Islet of Langerhans (tissue), 1 donor: ENCODE results near the gene MED15.
"Not testable (repeated sequence)": the region's sequence is repeated elsewhere in the genome, so short reads cannot be mapped to it uniquely, and the experiment has no call there.

ENCODE experiments used
- FAIRE-seq: peaks from one replicate; lab custom pipeline; 2011; peaks lifted over from hg19 to GRCh38; lab: Jason Lieb, UNC

MED15 gene

DNA sequence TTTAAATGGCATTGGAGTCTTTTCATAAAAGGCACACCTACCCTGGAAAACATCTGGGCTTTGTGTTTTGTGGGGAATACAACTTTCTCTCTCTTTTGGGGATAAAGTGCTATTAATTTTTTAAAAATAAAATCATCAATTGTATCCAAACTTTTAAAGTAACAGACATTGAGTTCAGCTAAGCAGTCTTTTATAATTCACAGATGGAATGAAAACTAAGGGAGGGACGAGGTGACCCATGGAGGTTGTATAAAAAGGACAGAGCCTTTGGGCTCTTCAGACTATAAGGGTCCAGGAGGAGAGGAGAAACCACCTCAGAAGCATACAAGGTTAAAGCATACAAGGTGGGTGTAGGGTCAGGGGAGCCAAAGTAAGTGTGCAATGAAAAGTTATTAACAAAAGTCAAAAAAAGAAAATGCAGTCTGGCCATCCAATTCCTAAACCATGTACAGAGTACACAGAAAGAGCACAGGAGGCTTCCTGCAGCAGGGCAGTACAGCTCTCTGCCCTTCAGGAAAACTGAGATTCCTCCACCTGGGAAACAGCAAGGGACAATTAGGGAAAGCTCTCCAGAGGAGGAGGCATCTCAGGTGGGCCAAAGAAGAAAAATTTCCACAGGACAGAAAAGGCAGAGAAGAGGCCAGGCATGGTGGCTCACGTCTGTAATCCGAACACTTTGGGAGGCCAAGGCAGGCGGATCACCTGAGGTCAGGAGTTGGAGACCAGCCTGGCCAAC is 22.3 kb upstream of the MED15 start:
- FAIRE-seq: no peak

DNA sequence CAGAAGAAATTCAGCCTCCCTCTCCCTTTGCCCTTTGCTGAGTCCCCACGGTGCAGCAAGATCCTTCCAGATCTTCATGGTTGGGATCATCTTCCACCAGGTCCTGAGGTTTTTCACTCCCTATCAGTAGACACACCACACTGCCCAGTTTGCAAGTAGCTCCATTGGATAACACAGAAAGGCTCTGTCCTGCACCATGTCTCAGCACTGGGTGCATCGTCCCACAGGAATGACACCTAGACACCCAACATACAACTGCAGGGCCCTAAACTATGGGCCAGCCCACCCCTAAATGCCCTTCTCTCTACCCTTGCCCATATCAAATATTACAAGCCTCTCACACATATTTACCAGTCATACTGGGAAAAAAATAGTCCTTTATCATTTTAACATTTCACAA is 21.2 kb upstream of the MED15 start:
- FAIRE-seq: no peak

DNA sequence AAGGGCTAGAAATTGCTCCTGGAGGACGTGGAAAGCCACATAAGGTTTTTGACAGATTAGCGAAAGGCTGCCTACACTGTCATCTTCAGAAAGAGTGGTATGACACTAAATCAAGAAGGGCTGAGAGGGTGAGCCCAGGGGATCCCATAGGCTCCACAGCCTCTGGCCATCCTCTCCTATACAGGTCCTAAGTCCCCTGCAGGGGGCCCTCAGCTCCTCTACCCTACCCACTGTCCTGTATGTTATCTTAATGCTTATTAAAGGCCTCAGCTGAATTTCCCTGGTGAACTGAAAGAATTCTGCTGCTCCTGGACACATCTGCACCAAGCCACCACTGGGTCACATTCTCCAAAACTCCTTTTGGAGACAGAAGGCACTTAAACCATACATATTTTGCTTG is 19.7 kb upstream of the MED15 start:
- FAIRE-seq: no peak

DNA sequence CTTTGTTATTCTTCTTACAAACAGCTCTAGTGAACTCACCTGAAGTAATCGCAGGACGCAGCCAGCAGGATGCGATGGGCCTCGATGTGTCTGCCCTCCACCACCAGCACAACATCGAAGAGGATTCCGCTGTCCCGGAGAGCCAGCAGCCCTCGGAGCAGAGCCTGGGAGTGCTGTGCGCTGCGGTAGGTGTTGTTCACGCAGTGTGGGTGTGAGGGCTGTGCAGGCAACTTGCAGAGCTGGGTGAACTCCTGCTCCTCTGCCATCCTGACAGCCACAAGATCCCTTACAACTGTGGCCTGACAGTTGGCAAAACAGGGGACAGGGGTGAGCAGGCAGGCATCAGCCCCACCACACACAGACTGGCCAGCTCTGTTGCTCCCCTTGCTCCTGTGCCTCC is 18.5 kb upstream of the MED15 start:
- FAIRE-seq: no peak

DNA sequence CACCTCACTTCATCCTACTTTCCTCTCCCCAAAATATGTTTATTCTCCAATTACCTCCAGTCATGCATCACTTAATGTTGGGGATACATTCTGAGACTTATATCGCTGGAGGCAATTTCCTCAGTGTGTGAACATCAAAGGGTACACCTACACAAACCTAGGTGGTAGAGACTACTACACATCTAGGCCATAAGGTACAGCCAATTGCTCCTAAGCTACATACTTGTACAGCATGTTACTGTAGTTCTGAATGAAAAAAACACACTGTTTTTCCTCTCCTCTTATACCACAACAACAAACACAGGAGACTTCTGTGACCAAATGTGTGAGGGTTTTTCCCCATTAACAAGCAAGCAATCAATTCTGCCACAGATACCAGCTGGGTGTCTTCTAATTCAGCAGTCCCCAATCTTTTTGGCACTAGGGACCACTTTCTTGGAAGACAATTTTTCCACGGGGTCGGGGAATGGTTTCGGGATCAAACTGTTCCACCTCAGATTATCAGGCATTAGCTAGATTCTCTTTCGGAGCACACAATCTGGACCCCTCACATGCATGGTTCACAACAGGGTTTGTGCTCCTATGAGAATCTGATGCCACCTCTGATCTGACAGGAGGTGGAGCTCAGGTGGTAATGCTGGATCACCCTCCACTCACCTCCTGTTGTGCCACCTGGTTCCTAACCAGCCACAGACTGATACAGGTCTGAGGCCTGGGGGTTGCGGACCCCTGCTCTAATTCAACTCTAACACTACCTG is 17.0 kb upstream of the MED15 start:
- FAIRE-seq: no peak

DNA sequence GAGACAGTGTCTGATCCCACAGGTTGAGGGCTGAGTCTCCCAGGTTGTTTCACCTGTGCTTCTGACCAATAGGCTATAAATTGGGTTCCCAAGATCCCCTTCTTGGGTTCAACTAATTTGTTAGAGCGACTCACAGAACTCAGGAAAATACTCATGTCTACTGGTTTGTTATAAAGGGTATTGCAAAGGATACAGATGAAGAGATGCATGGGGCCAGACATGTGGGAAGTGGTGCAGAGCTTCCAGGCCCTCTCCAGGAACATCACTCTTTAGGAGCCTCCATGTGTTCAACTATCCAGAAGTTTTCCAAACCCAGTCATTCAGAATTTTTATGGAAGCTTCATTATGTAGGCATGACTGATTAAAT is 16.5 kb upstream of the MED15 start:
- FAIRE-seq: no peak

DNA sequence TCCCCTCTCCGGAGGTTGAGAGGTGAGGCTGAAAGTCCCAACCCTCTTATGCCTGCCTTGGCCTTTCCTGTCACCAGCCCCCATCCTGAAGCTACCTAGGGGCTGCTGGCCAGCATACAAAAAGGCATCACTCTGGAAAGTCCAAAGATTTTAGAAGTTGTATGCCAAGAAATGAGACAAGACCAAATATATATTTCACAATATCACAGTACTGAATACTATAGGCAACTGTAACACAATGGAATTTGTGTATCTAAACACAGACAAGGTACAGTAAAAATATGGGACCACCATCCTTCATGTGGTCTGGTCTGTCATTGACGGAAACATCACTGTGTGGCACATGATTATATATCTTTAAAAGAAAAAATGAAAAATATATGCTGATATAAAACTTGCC is 16.1 kb upstream of the MED15 start:
- FAIRE-seq: no peak

DNA sequence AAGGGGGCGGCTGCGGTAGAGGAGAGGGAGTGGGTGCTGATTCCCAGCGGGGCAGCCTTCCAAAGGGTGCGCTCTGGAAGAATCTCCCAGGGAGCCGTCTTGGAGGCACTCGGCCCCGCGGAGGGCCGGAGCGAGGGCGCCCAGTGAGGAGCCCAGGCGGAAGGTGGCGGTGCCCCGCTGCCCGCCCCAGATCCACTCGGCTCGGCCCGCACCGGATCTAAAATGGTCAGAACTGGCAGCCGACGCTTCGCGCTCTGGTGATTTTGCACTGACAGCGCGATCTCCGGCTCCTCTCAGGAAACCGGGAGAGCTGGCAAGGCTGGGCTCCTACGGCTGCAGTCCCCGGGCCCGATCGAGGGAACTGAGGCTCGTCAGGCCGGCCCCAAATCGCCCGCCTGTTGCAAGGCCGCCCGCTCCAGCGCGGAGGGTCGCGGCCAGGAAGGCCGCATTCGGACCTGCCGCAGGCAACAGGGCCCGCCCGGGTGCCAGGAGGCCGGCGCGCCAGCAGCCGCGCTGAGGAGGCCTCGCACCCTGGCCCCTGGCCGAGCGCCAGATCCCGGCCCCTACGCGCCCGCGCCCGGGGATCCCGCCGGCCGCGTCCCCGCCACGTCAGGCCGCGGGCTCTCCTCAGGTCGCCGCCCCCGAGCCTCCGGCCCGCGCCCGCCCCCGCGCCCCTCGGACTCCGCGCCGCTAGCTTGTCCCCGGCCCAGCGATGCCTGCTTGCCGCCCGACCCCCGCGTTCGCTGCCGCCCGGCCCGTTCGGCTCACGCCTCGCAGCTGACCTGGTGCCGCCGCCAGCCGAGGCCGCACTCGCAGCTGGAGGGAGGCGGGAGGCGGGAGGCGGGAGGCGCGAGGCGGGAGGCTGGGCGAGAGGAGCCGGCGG is 12.2 kb upstream of the MED15 start, which contains the start of gene KLHL22:
TSS of gene KLHL22 (minus strand) at position 818 of the 883 bp plus-strand sequence. CDS start 6,584 bp downstream, outside the sequence.
- FAIRE-seq: no peak

DNA sequence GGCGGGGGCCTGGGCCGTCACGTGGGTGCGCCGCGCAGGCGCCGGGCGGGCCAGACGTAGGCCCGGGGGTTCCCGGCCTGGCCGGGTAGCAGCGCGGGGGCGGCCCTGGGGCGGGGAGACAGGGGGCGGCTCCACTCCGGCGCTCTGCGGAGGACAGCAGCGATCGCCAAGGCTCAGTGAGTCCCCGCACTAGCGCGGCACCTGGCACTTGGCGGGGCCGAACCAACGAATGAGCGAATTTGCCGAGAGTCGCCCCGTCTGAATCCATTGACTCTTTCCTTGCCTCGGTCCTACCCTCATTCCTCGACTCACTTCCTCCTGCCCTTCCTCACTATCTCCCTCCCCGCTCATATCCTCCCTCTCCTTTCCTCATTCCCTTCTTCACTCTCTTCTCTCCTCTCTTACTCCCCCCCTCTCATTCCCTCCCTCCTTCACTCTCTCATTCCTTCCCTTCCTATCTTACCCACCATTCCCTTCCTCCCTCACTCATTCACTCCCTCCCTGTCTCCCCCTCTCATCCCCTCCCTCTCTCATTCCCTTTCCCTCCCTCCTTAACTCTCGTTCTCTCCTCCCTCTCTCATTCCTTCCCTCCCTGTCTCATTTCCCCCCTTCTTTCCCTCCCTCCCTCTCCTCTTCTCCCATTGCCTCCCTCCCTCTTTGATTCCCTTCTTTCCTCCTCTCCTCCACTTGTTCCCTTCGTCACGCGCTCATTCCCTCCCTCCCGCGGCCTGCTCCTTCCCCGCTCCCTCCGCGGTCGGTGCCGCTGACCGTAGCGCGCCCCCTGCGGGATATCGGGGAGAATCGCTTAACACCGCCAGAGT is 11.3 kb upstream of the MED15 start:
- no peak for FAIRE-seq

DNA sequence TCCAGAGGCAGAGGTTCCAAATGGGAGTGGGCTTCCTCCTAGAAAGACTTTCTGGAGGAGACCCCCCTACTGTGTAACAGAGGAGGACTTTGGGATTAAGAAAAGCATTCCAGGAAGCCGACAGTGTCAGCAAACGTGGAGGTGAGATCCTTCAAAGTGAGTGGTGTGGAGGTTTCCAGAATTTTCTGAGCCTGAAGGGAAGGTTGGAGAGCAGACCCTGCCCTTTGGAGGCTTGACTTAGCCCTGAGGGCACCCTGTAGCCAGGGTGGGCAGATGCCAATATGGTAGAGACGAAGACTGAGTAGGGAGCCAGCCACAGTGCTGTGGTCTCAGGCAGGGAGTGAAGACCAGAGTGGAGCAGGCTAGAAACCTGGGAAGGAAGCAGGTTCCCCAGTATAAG is 10.0 kb upstream of the MED15 start:
- no peak for FAIRE-seq

DNA sequence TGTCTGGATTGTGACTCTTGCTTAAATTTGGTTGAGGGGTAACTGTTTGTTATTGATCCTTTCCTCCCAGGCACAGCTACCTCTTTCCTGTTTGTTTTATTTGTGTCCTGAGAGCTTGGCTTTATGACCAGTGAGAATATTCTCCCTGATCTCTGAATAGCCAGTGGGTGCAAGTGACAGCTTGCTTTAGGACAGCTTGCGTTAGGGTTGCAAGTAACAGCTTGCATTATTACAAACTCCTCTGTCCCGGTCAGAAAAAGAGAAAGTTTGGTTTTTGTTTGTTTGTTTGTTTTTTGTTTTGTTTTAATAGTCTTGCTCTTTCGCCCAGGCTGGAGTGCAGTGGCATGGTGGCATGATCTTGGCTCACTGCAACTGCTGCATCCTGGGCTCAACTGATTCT is 8.5 kb upstream of the MED15 start:
- no peak for FAIRE-seq

DNA sequence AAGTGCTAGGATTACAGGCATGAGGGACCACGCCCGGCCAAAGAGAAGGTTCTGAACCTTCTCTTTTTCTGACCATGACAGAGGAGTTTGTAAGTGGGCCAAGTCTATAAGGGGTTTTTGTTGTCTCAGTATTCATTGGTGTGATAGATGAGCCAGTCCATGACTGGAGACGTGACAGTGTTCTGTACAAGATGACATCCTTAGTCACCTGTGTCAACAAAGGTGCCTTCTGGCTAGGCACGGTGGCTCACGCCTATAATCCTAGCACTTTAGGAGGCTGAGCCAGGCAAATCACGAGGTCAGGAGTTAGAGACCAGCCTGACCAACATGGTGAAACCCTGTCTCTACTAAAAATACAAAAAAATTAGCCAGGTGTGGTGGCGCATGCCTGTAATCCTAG is 7.6 kb upstream of the MED15 start:
- FAIRE-seq: no peak

DNA sequence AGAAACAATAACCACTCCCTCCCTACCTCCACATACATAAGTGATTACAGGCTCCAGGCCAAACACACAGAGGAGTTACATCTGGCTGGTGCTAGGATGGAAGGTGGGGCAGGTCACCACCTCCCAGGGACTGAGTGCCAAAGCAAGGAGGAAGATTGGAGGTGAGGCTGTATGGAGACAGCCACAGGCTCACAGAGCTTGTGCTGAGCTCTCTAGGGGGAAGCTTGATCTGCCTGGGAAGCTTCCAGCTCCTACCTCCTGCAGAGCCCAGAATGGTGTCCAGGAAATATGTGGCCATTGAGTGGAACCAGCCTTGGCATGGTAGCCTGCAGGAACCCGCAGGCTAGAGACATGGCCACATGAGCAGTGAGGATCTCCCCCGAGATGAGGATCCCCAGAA is 3.6 kb upstream of the MED15 start:
- FAIRE-seq: no peak

DNA sequence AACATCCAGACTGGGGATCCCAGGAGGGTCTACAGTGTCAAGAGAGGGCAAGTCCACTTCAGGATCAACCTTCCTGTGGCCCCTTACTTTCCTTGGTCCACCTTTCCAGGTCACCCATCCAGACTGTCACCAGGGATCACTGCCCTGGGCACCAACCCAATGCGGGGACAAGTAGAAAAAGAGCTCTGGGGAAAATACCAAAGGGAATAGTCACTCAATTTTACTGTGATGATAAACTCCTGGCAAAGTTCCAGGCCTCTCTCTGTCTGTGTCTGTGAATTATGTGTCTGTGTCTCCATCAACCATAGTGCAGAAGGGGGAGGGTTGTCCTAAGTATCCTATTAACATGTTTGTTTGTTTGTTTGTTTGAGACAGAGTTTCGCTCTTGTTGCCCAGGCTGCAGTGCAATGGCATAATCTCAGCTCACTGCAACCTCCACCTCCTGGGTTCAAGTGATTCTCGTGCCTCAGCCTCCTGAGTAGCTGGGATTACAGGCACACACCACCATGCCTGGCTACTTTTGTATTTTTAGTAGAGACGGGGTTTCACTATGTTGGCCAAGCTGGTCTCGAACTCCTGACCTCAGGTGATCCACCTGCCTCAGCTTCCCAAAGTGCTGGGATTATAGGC is 3.0 kb upstream of the MED15 start:
- FAIRE-seq: not testable (repeated sequence)

DNA sequence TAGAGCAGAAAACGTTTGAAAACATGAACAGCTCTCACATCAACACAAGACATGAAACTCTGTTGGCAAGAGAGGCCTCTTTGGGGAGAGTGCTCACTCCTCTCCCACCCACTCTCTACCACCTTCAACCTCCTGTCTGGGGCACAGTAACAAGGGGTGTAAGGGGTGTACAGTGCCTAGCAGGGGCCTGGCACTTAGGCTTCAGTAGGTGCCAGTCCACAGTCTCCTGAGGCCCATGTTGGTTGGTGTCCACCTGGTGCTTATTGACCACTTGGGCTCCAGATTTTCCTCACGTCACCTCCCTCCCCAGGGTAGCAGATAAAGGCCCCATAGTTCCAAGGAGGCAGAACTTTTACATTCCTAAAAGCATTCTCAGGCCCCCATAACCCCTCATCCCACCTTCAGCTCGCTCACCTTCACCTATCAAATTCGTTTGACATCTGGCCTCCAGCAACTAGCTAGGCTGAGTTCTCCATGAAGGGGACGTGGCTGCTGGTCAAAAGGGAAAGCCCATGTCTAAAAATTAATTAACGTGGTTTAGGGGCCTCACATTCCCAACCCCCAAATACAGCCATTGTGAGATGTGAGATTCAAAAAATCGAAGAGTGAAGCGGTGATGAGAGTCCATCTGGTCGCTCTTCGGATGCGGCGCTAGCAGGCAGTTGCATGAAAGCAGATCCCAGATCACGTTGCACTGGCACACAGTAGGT is 712 bp upstream of the MED15 start:
- no peak for FAIRE-seq

DNA sequence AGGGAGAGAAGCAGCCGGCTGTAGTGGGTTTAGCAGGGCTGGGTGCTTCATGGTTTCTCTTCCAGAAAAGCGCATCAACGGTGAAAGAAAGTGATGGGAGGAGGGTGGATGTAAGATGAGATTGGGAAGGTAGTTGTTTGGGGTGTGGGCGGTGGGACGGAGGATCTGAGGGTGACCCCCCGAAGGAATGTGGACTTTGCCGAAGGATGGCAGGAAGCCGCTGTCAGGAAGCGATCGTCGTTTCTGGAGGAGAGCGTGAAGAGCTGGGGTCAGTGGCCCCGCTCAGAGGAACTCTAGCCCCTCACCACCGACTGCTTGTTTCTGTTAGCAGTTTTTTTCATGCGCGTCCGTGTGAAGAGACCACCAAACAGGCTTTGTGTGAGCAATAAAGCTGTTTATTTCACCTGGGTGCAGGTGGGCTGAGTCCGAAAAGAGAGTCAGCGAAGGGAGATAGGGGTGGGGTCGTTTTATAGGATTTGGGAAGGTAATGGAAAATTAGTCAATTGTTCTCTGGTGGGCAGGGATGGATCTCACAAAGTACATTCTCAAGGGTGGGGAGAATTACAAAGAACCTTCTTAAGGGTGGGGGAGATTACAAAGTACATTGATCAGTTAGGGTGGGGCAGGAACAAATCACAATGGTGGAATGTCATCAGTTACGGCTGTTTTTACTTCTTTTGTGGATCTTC is 801 bp downstream of the MED15 start:
- FAIRE-seq: not testable (repeated sequence)

DNA sequence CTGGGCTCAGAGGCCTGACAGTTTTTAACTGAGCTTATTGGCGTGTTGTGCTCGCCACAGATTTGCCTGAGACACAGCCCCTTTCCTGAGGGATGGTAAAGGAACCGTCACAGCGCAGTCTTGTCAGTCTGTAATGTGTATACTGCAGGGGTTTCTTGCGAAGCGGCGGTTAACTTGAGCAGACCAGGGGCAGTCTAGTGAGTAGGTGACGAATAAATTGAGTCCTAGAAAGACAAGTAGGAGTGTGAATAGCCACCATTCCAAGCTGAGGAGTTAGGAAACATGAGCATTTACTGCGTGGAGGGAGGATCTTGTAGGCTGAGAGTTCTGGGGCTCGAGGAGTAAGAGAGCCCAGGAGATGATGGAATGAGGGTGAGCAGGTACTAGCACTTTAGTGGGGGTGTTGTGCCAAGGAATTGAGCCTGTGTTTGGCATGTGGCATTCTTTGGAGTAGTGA is 1.4 kb downstream of the MED15 start:
- no peak for FAIRE-seq

DNA sequence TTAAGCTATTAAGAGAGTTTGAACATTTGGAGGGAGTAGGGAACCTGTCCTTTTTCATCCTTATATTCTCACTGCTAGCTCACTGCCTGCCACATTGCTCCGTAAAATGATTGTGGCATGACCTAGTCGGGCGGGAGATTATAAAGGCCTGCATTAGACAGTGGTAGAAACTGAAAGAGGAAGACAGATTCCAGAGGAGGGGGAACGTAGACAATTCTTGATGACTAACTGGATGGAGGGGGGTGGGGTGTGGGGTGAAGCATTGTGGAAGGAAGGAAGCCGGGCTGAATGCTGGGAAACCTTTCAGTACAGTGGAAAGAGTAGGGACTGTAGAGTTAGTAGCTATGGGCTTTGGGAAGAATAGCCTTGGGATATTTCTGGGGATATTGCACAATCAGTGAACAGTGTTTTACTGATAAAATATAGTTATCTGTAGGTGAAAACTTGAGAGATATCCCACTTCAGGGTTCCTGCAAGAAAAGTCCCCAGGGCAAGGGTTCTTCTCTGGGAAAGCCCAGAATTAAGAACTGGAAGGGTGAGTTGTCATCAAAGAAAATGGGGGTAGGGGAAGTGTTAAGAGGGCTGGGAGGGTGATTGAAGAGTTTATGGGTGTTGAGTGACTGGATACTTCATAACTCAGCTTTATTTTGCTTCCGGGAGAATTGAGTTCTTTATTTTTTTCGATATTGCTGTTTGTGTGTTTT is 2.1 kb downstream of the MED15 start:
- no peak for FAIRE-seq

DNA sequence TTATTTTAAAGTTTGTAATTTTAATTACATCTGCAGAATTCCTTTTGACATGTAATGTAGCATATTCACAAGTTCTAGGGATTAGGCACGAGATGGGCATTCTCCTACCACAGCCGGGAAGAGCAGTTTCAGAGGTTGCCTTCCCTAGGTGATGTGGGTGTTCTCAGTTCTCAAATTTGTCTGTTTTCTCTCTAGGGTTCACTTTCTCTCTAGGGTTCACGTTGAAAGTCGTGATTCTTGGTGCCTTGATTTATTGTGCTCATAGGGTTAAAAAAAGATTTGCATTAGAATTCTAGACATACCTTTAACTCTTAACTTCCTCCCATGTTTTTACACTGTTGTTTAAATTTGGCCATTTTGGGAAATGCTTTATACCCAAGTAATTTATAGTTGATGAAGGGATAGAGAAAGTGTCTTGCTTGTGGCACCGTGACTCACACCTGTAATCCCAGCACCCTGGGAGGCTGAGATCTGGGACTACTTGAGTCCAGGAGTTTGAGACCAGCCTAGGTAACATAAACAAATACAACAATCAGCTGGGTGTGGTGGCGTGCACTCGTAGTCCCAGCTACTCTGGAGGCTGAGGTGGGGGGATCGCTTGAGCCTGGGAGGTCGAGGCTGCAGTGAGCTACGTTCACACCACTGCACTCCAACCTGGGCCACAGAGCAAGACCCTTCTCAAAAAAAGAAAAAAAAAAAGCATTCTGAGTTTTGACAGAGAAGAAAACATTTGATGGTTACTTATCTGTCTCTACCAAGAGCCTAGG is 3.6 kb downstream of the MED15 start:
- FAIRE-seq: no peak
